Spinal cord (tissue), 10 donors: ENCODE data around the gene FUT9. TPM values are rescaled to one million over a fixed set of nuclear protein-coding genes. Genes with fewer than 3 reads are reported as not detected.

Experiments used
- DNase-seq, 6 donors: peaks; one replicate each; pipeline versions ENCODE4 v3.0.0 to v3.0.0-alpha.2; 2013 to 2015; ENCODE audit warnings: low spot score in 6 of 6, low read depth in 4 of 6
- H3K27ac ChIP-seq: one replicate; pipeline ENCODE4 v1.5.1; 2013; ENCODE audit warnings: low read depth, low read length, control low read depth
- H3K27me3 ChIP-seq: one replicate; pipeline ENCODE4 v1.6.1; 2013; ENCODE audit warnings: low read length; ENCODE audit not compliant: control insufficient read depth, insufficient read depth
- H3K36me3 ChIP-seq: one replicate; pipeline ENCODE4 v1.6.1; 2013; ENCODE audit warnings: low read length; ENCODE audit not compliant: control insufficient read depth, insufficient read depth
- H3K4me1 ChIP-seq: one replicate; pipeline ENCODE4 v1.6.1; 2013; ENCODE audit warnings: low read length; ENCODE audit not compliant: control insufficient read depth, insufficient read depth
- H3K4me3 ChIP-seq: one replicate; pipeline ENCODE4 v1.5.1; 2013; ENCODE audit warnings: low read depth, low read length, control low read depth
- H3K9me3 ChIP-seq: one replicate; pipeline ENCODE4 v1.6.1; 2013; ENCODE audit warnings: low read length; ENCODE audit not compliant: control insufficient read depth, insufficient read depth
- WGBS: methylation state at CpG from one replicate; pipeline ENCODE4 v1.1.5; 2013; ENCODE audit warnings: missing lambda C conversion rate; ENCODE audit not compliant: insufficient coverage; 5-methylcytosine and 5-hydroxymethylcytosine counted together
- polyA plus RNA-seq, 2 donors: library from polyadenylated mRNA; unstranded; fragments of 120-200 nt; gene quantifications; one replicate each; pipeline ENCODE4 v1.2.1, GENCODE V29; 2013; ENCODE audit not compliant: insufficient read length in 2 of 2
- total RNA-seq, 2 donors: library from RNA; depleted of rRNA in 1 of 2; stranded (reverse); fragments of 120-200 nt in 1 of 2; fragments of >200 nt in 1 of 2; gene quantifications; one replicate each; pipeline versions ENCODE4 v1.2.3 to v1.2.4, GENCODE V29; 2013 to 2014
- donor health status: healthy.

The FUT9 gene
- total and polyA plus RNA-seq, 4 donors: 17.4 to 89.4 (median 33.5) TPM

DNA sequence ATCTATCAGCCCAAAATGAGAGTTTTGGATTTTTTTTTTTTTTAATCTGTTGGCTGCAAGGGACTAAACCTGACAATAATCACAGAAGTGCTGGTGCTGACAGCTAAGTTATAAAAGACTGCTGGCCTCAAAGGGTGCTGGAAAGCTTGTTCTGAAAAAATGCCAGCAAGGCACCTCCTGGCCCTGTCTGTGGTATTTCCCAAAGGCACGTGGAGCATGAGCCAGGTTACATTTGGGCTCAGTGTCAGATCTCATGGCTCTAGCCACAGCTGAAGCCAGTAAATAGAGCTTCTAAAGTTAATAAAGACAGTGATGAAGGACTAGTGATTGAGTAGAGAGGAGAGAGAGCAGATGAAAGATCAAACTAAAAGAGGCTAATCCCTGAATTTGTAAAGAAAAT is 178.9 kb downstream of the FUT9 start:
- 6% methylated on average over 1 of the region's 1 CpG for WGBS
- no peaks in the 10 kb centered on the region for H3K9me3 ChIP-seq
- H3K27me3 ChIP-seq: no peaks in the 10 kb centered on the region
- no peak overlapping the region for H3K4me3 ChIP-seq
- H3K36me3 ChIP-seq: no peaks in the 10 kb centered on the region
- DNase-seq: peak in 1 of 6 donors; percentile 26
- H3K27ac ChIP-seq: no peak overlapping the region
- H3K4me1 ChIP-seq: no peaks in the 10 kb centered on the region

DNA sequence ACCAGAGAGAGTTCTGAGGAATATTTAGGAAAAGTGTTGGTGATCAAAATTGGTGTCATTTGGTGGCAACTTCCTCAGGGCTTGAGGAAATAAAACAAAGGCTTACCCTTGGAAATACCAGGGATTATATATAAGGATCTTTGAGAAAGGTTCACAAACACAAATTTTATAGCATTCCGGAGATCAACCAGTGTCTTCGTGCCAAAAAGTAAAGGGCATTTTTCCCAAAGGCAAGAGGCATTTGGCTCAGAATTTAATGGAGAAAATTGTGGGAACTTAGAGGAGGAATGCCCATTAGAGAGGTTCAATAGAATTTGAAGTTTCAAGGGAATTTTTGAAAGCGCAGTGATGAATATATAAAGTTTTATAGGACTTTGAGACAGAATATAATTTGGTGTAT is 179.5 kb downstream of the FUT9 start:
- H3K4me1 ChIP-seq: no peaks in the 10 kb centered on the region
- no peaks in the 10 kb centered on the region for H3K27me3 ChIP-seq
- 93% methylated on average over 3 of the region's 3 CpGs for WGBS
- no peak overlapping the region for H3K27ac ChIP-seq
- H3K4me3 ChIP-seq: no peak overlapping the region
- peak in 2 of 6 donors; percentile 11 to 23 for DNase-seq
- no peaks in the 10 kb centered on the region for H3K9me3 ChIP-seq
- H3K36me3 ChIP-seq: no peaks in the 10 kb centered on the region

DNA sequence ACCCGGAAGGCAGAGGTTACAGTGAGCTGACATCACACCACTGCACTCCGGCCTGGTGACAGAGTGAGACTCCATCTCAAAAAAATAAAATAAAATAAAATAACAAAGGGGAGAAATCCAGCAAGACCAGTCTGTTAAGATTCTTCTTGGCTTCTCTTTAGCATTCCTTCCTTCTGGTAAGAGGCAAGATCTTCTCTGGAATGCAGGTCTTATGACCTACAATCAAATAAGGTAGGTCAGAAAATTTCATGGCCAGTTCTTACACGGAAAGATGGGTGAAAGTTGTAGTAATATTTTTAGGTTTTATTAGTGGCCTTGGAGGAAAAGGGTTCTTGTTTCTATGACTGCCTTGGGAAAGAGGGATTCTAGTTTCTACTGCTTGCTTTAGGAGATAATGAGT is 180.9 kb downstream of the FUT9 start:
- WGBS: 33% methylated on average over 1 of the region's 3 CpGs
- no peaks in the 10 kb centered on the region for H3K27me3 ChIP-seq

DNA sequence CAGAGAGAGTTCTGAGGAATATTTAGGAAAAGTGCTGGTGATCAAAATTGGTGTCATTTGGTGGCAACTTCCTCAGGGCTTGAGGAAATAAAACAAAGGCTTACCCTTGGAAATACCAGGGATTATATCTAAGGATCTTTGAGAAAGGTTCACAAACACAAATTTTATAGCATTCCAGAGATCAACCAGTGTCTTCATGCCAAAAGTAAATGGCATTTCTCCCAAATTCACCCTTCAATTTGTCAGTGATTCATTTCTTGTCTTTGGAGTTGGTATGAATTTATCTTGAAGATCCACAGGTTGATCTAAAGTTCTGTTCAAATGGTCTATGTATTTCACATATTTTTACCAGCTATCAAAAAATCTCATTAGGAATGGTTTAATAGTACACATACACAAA is 181.5 kb downstream of the FUT9 start:
- H3K27me3 ChIP-seq: no peaks in the 10 kb centered on the region
- no peaks in the 10 kb centered on the region for H3K36me3 ChIP-seq
- no peak for DNase-seq
- H3K4me1 ChIP-seq: no peaks in the 10 kb centered on the region
- no peaks in the 10 kb centered on the region for H3K9me3 ChIP-seq
- no peak overlapping the region for H3K27ac ChIP-seq
- no peak overlapping the region for H3K4me3 ChIP-seq

More for the DNA sequence above, 180.9 kb downstream of the FUT9 start:
- DNase-seq: no peak
- Histone ChIP-seq H3K4me1 (no peaks in the 10 kb centered on the region), H3K27ac (no peak overlapping the region), H3K4me3 (no peak overlapping the region), H3K9me3 (no peaks in the 10 kb centered on the region), H3K36me3 (no peaks in the 10 kb centered on the region)

DNA sequence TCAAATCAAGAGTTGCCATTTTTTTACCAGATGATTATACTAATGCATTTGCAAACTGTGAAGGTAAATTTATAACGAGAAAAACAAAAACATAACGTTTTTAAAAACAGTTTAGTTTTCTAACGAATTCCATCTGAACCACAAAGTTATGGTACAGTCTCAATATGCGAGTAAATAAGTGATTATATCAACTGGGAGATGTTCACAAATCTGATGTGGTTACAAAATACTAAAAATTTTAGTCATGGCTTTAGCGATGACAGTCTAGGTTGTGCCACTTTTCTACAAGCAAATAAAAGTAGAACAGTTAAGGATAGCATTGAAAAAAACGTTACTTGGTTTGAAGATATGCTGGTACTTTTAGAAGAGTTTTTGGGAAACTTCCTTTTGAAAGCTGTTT is 186.8 kb downstream of the FUT9 start:
- Histone ChIP-seq H3K4me1 (no peaks in the 10 kb centered on the region), H3K27me3 (no peaks in the 10 kb centered on the region), H3K9me3 (no peaks in the 10 kb centered on the region), H3K36me3 (no peaks in the 10 kb centered on the region), H3K4me3 (no peak overlapping the region), H3K27ac (no peak overlapping the region)
- DNase-seq: no peak
- no CpG with 5 or more reads among the region's 6 CpGs for WGBS

DNA sequence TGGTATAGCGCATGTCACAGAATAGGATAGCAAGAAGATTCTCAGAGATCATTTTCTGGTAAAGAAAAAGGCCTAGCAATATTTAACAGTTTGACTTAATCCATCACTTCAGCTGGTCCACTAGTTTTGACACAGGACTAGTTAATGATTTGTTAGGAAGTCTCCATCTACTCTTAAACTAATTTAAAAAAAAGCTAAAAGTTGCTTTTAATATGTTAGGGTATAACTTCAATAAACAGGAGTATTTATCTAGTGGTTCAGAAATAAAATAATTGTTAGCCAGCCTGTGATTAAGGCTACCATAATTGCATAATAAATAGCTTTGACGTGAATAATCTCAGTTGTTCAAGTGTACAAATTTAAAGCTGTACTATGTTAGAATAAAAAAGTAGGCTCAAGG is 195.6 kb downstream of the FUT9 start:
- Histone ChIP-seq H3K9me3 (no peaks in the 10 kb centered on the region), H3K27ac (no peak overlapping the region), H3K4me3 (no peak overlapping the region), H3K27me3 (no peaks in the 10 kb centered on the region), H3K4me1 (no peaks in the 10 kb centered on the region), H3K36me3 (no peaks in the 10 kb centered on the region)
- no peak for DNase-seq
- WGBS: no CpG with 5 or more reads among the region's 2 CpGs

DNA sequence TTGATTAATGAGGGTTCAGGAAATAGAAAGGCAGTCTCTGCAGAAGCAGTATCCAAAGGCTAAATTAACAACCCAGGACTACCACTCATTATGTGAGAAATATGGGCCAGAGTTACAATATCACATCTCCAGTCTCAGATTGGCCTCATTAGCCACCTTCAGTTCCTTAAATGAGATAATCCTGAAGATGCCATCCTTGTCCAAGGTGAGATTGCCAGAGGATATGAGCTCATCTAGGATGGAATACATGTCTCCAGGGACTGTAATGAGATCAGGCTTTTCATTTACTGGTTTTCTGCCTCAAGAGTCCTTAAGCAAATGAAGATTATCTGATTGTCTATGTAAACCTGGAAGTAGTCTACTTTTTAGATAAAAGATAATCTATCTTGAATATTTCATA is 196.3 kb downstream of the FUT9 start:
- Histone ChIP-seq H3K27ac (no peak overlapping the region), H3K4me1 (no peaks in the 10 kb centered on the region), H3K4me3 (no peak overlapping the region), H3K9me3 (no peaks in the 10 kb centered on the region), H3K27me3 (no peaks in the 10 kb centered on the region), H3K36me3 (no peaks in the 10 kb centered on the region)
- DNase-seq: peak in 1 of 6 donors; percentile 30

DNA sequence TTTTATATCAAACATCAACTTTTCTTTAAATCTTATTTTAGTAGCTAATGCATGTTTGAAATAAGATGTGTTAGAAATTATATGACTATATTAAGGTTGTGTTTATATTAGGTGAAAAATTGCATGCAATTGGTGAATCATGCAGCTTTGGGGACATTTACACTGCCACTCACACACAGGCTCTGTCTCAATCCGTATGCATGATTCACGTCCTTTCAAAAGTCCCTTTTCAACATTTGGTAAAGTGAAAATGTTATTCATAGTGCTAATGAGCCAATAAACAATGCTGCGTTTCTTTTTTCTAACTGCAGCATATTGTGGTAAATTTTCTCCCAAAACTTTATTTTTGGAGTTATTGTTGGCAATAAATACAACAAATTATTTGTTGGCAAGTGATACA is 198.0 kb downstream of the FUT9 start:
- no peaks in the 10 kb centered on the region for H3K36me3 ChIP-seq
- no CpG with 5 or more reads among the region's 3 CpGs for WGBS
- no peak overlapping the region for H3K4me3 ChIP-seq
- H3K27me3 ChIP-seq: no peaks in the 10 kb centered on the region
- H3K27ac ChIP-seq: no peak overlapping the region
- no peaks in the 10 kb centered on the region for H3K4me1 ChIP-seq
- peak in 1 of 6 donors; percentile 10 for DNase-seq
- no peaks in the 10 kb centered on the region for H3K9me3 ChIP-seq

DNA sequence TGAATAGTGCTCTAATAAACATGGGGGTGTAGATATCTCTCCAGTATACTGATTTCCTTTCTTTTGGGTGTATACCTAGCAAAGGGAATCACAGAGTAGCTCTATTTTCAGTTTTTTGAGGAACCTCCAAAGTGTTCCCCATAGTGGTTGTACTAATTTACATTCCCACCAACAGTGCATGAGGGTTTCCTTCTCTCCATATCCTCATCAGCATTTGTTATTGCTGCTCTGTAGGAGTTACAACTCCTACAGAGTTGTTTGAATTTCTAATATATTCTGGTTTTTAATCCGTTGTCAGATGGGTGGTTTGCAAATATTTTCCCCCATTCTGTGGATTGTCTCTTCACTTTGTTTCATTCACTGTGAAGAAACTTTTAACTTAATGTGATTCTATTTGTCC is 207.9 kb downstream of the FUT9 start:
- no peaks in the 10 kb centered on the region for H3K9me3 ChIP-seq
- H3K4me3 ChIP-seq: no peak overlapping the region
- DNase-seq: no peak
- no peaks in the 10 kb centered on the region for H3K36me3 ChIP-seq
- H3K27me3 ChIP-seq: no peaks in the 10 kb centered on the region
- no peak overlapping the region for H3K27ac ChIP-seq
- no CpG with 5 or more reads among the region's 1 CpG for WGBS
- H3K4me1 ChIP-seq: no peaks in the 10 kb centered on the region

DNA sequence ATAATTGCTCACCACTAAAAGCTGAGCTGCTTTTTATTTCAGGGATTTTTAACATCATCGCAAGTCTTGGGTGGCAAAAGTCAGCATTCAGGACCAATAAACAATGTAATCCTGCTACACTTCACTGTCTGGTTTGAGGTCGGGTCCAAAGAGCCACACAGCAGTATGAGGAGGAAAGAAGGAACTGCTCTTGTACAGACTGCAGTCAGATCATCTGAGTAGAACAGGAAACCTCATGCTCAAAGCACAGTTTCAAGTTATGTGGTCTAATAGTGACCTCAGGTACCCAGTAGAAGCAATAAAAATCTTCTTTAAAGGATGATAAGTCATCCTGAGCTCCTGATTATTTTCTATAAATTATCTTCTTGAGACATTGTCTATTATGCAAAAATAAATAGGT is 211.4 kb downstream of the FUT9 start:
- WGBS: 80% methylated on average over 1 of the region's 2 CpGs
- H3K9me3 ChIP-seq: no peaks in the 10 kb centered on the region
- no peak overlapping the region for H3K27ac ChIP-seq
- H3K27me3 ChIP-seq: no peaks in the 10 kb centered on the region
- no peaks in the 10 kb centered on the region for H3K4me1 ChIP-seq
- H3K36me3 ChIP-seq: no peaks in the 10 kb centered on the region
- no peak overlapping the region for H3K4me3 ChIP-seq
- no peak for DNase-seq
